ENCODE results near the gene LYPD8. TPM values are rescaled to one million over a fixed set of nuclear protein-coding genes. Genes with fewer than 3 reads are reported as not detected.

LYPD8 gene
- total and polyA plus RNA-seq, 2 of the 8 experiments (the other 6 are each of a cell fraction or from before 2014, with no cell fraction given), result not detected

DNA sequence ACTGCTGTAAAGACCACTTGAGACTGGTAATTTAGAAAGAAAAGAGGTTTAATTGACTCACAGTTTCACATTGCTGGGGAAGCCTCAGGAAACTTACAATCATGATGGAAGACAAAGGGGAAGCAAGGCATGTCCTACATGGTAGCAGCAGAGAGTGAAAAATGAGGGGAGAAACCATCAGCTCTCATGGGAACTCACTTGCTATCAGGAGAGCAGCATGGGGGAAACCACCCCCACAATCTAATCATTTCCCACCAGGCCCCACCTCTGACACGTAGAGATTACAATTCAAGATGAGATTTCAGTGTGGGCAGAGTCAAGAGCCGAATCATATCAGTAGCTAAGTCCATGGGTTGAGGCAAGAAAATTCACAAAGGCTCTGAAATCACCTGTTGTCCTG lies 23.8 kb upstream of the LYPD8 start (continued):
- TF ChIP-seq CHD7 (IDR thresholded peaks at IDR 0.05; ENCODE audit: insufficient replicate concordance, low read length), result no peak
- no peak for TF ChIP-seq RBBP5 (IDR thresholded peaks at IDR 0.05; ENCODE audit: borderline replicate concordance, low read depth, low read length)
- TF ChIP-seq KDM4A (IDR thresholded peaks at IDR 0.05; ENCODE audit: low read depth, low read length, severe bottlenecking), result no peak
- TF ChIP-seq TAF7 (optimal IDR thresholded peaks at IDR 0.05; ENCODE audit: borderline replicate concordance, low read depth, low read length), result no peak
- TF ChIP-seq, protein P1, sequence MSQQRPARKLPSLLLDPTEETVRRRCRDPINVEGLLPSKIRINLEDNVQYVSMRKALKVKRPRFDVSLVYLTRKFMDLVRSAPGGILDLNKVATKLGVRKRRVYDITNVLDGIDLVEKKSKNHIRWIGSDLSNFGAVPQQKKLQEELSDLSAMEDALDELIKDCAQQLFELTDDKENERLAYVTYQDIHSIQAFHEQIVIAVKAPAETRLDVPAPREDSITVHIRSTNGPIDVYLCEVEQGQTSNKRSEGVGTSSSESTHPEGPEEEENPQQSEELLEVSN (IDR thresholded peaks at IDR 0.05), result no peak
- no peak for TF ChIP-seq CBX5 (IDR thresholded peaks at IDR 0.05; ENCODE audit: low read depth, low read length)
- no peak for TF ChIP-seq EGR1 (IDR thresholded peaks at IDR 0.05; ENCODE audit: borderline replicate concordance, low read depth, low read length)
- TF ChIP-seq SIRT6 (IDR thresholded peaks at IDR 0.05; ENCODE audit: low read length), result no peak
- TF ChIP-seq SP1 (IDR thresholded peaks at IDR 0.05; ENCODE audit: low read depth, low read length), result no peak
- no peak for TF ChIP-seq RNF2 (IDR thresholded peaks at IDR 0.05; ENCODE audit: borderline replicate concordance, low read depth, low read length, missing control alignments, poor library complexity, severe bottlenecking)
- TF ChIP-seq SAP30 (IDR thresholded peaks at IDR 0.05; ENCODE audit: insufficient read depth, insufficient replicate concordance, low read length), result no peak

Data from H1 (cell line).